KMS-11 (cell line): Measurements from ENCODE around the gene RHNO1.
"Not testable (repeated sequence)": the region's sequence is repeated elsewhere in the genome, so short reads cannot be mapped to it uniquely, and the experiment has no call there.

Experiments used
- H2AFZ ChIP-seq: fragments of 200-600 bp; sonication (generic); 2 replicates; pipeline ENCODE4 v1.6.1; 2016; ENCODE audit warnings: antibody characterized with exemption, mixed run types, low read depth
- H3K27ac ChIP-seq: fragments of 200-600 bp; sonication (generic); 2 replicates; pipeline ENCODE4 v1.6.1; 2016; ENCODE audit warnings: mild to moderate bottlenecking, mixed run types
- H3K27me3 ChIP-seq: fragments of 200-600 bp; sonication (generic); 2 replicates; pipeline ENCODE4 v1.6.1; 2017; ENCODE audit warnings: mild to moderate bottlenecking, low read depth, mixed run types, moderate library complexity; ENCODE audit not compliant: insufficient read depth
- H3K36me3 ChIP-seq: fragments of 200-600 bp; sonication (generic); 2 replicates; pipeline ENCODE4 v1.6.1; 2017; ENCODE audit warnings: mild to moderate bottlenecking, mixed run types; ENCODE audit not compliant: insufficient read depth
- H3K4me1 ChIP-seq: fragments of 200-600 bp; sonication (generic); 2 replicates; pipeline ENCODE4 v1.6.1; 2016; ENCODE audit warnings: mild to moderate bottlenecking, low read depth, mixed run types; ENCODE audit not compliant: poor library complexity, severe bottlenecking
- H3K4me2 ChIP-seq: fragments of 200-600 bp; sonication (generic); 2 replicates; pipeline ENCODE4 v1.7.0; 2016; ENCODE audit warnings: mild to moderate bottlenecking, mixed run types
- H3K4me3 ChIP-seq: fragments of 200-600 bp; sonication (generic); IDR thresholded peaks from 2 replicates; pipeline ENCODE4 v1.6.1; 2017; ENCODE audit warnings: low read depth, low read length, mixed read lengths; ENCODE audit not compliant: insufficient read depth
- H3K79me2 ChIP-seq: fragments of 200-600 bp; sonication (generic); 2 replicates; pipeline ENCODE4 v1.6.1; 2016; ENCODE audit warnings: low read depth, mixed run types; ENCODE audit not compliant: insufficient read depth
- H3K9ac ChIP-seq: fragments of 200-600 bp; sonication (generic); 2 replicates; pipeline ENCODE4 v1.6.1; 2016; ENCODE audit warnings: mild to moderate bottlenecking, mixed run types
- H4K20me1 ChIP-seq: fragments of 200-600 bp; sonication (generic); 2 replicates; pipeline ENCODE4 v1.6.1; 2016; ENCODE audit warnings: mild to moderate bottlenecking, mixed run types; ENCODE audit not compliant: insufficient read depth
- TF ChIP-seq, protein P1 (sequence below): fragments of 200-600 bp; sonication (generic); conservative IDR thresholded peaks from 2 replicates; pipeline ENCODE4 v1.6.1; 2017; ENCODE audit warnings: low read depth, mild to moderate bottlenecking, antibody characterized with exemption, low read length, moderate library complexity, mixed read lengths

RHNO1 gene

DNA sequence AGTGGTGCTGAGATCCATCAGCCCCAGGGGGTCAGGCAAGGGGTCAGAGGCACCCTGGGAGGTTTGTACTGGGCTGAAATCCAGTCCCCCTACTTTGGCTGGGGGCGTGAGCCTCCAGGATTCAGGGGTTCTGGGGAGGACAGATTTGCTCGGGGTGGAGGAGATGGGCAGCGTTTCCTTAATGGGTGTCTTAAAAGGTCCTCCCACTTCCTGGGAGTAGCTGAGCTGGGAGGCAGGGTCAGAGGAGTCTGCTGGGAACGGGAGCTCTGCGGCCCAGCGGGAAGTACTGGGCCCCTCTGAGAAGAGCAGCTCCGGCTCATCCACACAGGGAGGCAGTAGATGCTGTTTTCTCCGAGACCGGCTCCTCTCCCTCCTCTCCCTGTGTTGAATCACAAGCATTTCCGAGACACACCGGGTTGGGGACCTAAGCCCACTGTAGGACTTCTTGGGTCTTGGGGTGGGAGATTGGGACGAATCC lies 18.0 kb upstream of the RHNO1 start:
- H3K36me3 ChIP-seq, result peaks cover 4% of the 10 kb centered on the region; the same call in 1 of the 2 replicates

DNA sequence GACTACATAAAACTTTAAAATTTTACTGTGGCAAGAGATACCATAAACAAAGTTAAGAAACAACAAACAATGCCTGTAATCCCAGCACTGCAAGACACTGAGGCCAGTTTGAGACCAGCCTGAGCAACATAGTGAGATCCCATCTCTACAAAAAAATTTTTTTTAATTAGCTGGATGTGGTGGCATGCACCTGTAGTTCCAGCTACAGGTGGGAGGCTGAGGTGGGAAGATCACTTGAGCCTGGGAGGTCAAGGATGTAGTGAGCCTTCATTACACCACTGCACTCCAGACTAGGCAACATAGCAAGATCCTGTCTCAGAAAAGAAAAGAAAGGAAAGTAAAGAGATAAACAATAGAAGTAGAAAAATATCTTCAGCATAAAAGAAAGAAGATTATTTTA lies 16.9 kb upstream of the RHNO1 start:
- Histone ChIP-seq H3K79me2 (no peaks in the 10 kb centered on the region), H3K4me3 (no peak overlapping the region), H3K4me2 (no peak overlapping the region), H3K36me3 (peaks cover 6% of the 10 kb centered on the region; the same call in 1 of the 2 replicates), H3K27me3 (no peaks in the 10 kb centered on the region), H3K27ac (no peak overlapping the region), H2AFZ (no peak overlapping the region), H3K9ac (no peak overlapping the region), H4K20me1 (no peaks in the 10 kb centered on the region), H3K4me1 (no peaks in the 10 kb centered on the region)
- TF ChIP-seq, protein P1, sequence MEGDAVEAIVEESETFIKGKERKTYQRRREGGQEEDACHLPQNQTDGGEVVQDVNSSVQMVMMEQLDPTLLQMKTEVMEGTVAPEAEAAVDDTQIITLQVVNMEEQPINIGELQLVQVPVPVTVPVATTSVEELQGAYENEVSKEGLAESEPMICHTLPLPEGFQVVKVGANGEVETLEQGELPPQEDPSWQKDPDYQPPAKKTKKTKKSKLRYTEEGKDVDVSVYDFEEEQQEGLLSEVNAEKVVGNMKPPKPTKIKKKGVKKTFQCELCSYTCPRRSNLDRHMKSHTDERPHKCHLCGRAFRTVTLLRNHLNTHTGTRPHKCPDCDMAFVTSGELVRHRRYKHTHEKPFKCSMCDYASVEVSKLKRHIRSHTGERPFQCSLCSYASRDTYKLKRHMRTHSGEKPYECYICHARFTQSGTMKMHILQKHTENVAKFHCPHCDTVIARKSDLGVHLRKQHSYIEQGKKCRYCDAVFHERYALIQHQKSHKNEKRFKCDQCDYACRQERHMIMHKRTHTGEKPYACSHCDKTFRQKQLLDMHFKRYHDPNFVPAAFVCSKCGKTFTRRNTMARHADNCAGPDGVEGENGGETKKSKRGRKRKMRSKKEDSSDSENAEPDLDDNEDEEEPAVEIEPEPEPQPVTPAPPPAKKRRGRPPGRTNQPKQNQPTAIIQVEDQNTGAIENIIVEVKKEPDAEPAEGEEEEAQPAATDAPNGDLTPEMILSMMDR, result no peak

More for the DNA sequence above, 18.0 kb upstream of the RHNO1 start:
- H3K4me3 ChIP-seq, result no peak overlapping the region
- no peaks in the 10 kb centered on the region for H3K27me3 ChIP-seq
- TF ChIP-seq, protein P1, result no peak
- H3K27ac ChIP-seq, result no peak overlapping the region
- no peak overlapping the region for H3K9ac ChIP-seq
- H3K4me2 ChIP-seq, result no peak overlapping the region
- H2AFZ ChIP-seq, result no peak overlapping the region
- H3K4me1 ChIP-seq, result no peaks in the 10 kb centered on the region
- no peaks in the 10 kb centered on the region for H3K79me2 ChIP-seq
- H4K20me1 ChIP-seq, result no peaks in the 10 kb centered on the region

DNA sequence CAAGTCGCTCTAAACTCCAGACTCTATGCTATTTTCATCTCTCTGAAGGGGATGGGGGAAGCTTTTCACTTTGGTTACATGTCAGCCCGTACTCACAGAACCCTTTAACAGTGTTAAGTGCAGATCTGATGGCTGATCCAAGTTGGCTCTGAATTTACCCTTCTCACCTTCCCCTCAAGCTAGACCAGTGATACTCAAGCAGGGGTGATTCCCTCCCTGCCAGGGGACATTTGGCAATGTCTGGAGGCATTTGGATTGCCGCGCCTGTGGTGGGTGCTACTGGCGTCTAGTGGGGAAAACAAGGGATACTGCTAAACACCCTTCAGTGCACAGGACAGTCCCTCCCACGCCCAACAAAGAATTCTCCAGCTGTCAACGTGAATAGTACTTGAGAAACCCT lies 14.1 kb upstream of the RHNO1 start:
- Histone ChIP-seq H3K79me2 (no peaks in the 10 kb centered on the region), H3K4me3 (no peak overlapping the region), H4K20me1 (no peaks in the 10 kb centered on the region), H3K9ac (no peak overlapping the region), H3K27me3 (no peaks in the 10 kb centered on the region), H3K36me3 (peaks cover 10% of the 10 kb centered on the region; the same call in 1 of the 2 replicates), H3K4me2 (no peak overlapping the region), H3K4me1 (no peaks in the 10 kb centered on the region), H2AFZ (no peak overlapping the region), H3K27ac (no peak overlapping the region)
- TF ChIP-seq, protein P1, result no peak

DNA sequence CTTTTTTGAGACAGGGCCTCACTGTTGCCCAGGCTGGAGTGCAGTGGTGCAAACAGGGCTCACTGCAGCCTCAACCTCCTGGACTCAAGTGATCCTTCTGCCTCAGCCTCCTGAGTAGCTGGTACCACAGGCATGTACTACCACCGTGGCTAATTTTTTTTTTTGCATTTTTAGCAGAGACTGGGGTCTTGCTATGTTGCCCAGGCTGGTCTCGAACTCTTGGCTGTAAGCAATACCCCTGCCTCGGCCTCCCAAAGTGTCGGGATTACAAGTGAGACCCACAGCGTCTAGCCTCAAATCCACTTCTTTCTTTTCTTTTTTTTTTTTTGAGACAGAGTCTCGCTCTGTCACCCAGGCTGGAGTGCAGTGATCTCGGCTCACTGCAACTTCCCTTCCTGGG lies 13.6 kb upstream of the RHNO1 start:
- not testable (repeated sequence) for H3K4me2 ChIP-seq, H3K79me2 ChIP-seq, H3K9ac ChIP-seq, H3K4me3 ChIP-seq, H3K27ac ChIP-seq, H3K4me1 ChIP-seq, H2AFZ ChIP-seq, H4K20me1 ChIP-seq, H3K36me3 ChIP-seq, H3K27me3 ChIP-seq

DNA sequence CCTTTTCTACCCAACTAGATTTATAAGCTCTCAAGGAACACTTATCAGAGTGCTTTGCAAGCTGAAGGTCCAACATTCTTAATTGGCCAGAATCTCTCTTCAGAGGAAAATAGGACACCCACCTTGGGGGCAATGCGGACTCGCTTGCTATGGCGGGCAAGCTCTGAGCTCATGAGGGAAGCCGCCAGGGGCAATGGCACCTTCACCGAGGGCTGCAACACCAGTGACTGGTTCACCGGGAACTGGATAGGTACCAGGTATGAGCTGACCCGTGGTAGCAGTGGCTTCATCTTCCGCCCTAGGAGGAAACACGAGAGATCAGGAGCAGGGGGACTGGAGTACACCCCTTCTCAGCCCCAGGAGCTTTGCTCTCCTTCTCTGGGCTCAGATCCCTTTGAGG lies 12.8 kb upstream of the RHNO1 start:
- Histone ChIP-seq H3K79me2 (no peaks in the 10 kb centered on the region), H3K4me1 (no peaks in the 10 kb centered on the region), H3K27me3 (no peaks in the 10 kb centered on the region), H3K4me2 (no peak overlapping the region), H2AFZ (no peak overlapping the region), H3K4me3 (no peak overlapping the region), H3K27ac (no peak overlapping the region), H3K36me3 (peaks cover 10% of the 10 kb centered on the region; the same call in 1 of the 2 replicates), H3K9ac (no peak overlapping the region), H4K20me1 (no peaks in the 10 kb centered on the region)
- TF ChIP-seq, protein P1, result no peak

DNA sequence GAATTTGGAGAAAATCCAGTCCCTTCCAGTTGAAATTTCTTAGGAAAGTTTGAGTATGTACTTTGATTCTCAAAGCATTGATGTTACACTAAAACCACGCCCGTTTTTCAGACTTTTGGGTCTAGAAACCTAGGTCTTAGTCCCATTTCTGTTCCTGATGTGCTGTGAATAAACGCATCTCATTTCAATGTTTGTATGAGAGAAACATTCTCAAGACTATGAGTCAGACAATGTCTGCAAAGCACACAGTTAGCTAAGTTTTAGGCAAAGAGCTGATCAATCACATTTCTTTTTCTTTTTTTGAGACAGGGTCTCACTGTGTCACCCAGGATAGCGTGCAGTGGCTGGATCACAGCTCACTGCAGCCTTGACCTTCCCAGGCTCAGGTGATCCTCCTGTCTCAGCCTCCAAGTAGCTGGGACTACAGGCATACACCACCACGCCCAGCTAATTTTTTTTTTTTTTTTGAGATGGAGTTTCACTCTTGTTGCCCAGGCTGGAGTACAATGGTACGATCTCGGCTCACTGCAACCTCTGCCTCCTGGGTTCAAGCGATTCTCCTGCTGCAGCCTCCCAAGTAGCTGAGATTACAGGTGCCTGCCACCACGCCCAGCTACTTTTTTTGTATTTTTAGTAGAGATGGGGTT lies 7.9 kb upstream of the RHNO1 start:
- H3K27ac ChIP-seq, H3K4me3 ChIP-seq, H2AFZ ChIP-seq, H3K9ac ChIP-seq, H4K20me1 ChIP-seq, H3K36me3 ChIP-seq, H3K27me3 ChIP-seq, H3K4me1 ChIP-seq, H3K4me2 ChIP-seq: not testable (repeated sequence)
- H3K79me2 ChIP-seq, result peaks cover 22% of the 10 kb centered on the region; the same call in 1 of the 2 replicates
